SK-N-SH (cell line): Measurements from ENCODE around the gene RASAL2.

Experiments used
- CHD2 ChIP-seq: fragments of 150-350 bp; IDR thresholded peaks from 2 replicates; pipeline ENCODE4 v1.6.1; 2018; ENCODE audit warnings: low read length; ENCODE audit not compliant: partially characterized antibody
- CTCF ChIP-seq: fragments of 200-600 bp; sonication (generic); IDR thresholded peaks from 2 replicates; pipeline ENCODE4 v1.6.1; 2017; ENCODE audit warnings: antibody characterized with exemption, mild to moderate bottlenecking, moderate library complexity
- EZH2phosphoT487 ChIP-seq: fragments of 200-600 bp; sonication (generic); IDR thresholded peaks from 2 replicates; pipeline ENCODE4 v1.6.1; 2017; ENCODE audit warnings: low read depth, mixed run types, mild to moderate bottlenecking, antibody characterized with exemption, moderate library complexity, borderline replicate concordance
- JUND ChIP-seq: IDR thresholded peaks from 2 replicates; pipeline ENCODE4 v1.4.0; 2012
- RCOR1 ChIP-seq: fragments of 150-350 bp; IDR thresholded peaks from 2 replicates; pipeline ENCODE4 v1.6.1; 2017; ENCODE audit warnings: antibody characterized with exemption, low read length
- TAF1 ChIP-seq: IDR thresholded peaks from 2 replicates; pipeline ENCODE4 v1.6.1; 2012; ENCODE audit warnings: low read depth, mild to moderate bottlenecking, low read length, moderate library complexity, borderline replicate concordance
- TCF12 ChIP-seq: IDR thresholded peaks from 2 replicates; pipeline ENCODE4 v1.4.0; 2012

GRCh38 chr1:178124115-178124514, 30.2 kb downstream of the RASAL2 start:
- TF ChIP-seq EZH2phosphoT487, result no peak
- TF ChIP-seq CTCF, result no peak
- no peak for TF ChIP-seq TCF12
- no peak for TF ChIP-seq CHD2
- no peak for TF ChIP-seq TAF1
- TF ChIP-seq JUND, result no peak
- TF ChIP-seq RCOR1, result no peak
